ENCODE results near the gene C11orf65.

GRCh38 chr11:108436594-108436993 is 30.7 kb downstream of the C11orf65 start:
- TF ChIP-seq CTCF (IDR thresholded peaks at IDR 0.05), result no peak
- TF ChIP-seq ZFX (IDR thresholded peaks at IDR 0.05; ENCODE audit: borderline replicate concordance), result no peak

Measured in 22Rv1 (cell line).